Measurements from ENCODE around the gene FBXO47. TPM values are rescaled to one million over a fixed set of nuclear protein-coding genes. Genes with fewer than 3 reads are reported as not detected.
A peak's percentile ranks its signal among the peaks of the same experiment; 100 is the strongest.

FBXO47 gene
- total and polyA plus RNA-seq, 9 of the 15 experiments (the other 6 are each of a cell fraction or from before 2014, with no cell fraction given) = not detected

- DNase-seq (ENCODE audit: extremely low read depth in 1 of 4, low spot score in 3 of 4) = peak; percentile 29 to 77 (median 50)
- Histone ChIP-seq H3K9me3 (replicated peaks; ENCODE audit: control insufficient read depth, insufficient read depth, low read depth, low read length) (peaks cover 5% of the 10 kb centered on the region), H3K4me2 (ENCODE audit: insufficient read depth, low read length) (peak overlapping the region; percentile 75), H3K36me3 (ENCODE audit: control insufficient read depth, insufficient read depth, low read length) (no peaks in the 10 kb centered on the region), H3K9me1 (ENCODE audit: control insufficient read depth, insufficient read depth, low read length) (no peaks in the 10 kb centered on the region), H3K79me2 (ENCODE audit: control insufficient read depth, insufficient read depth, low read length) (no peaks in the 10 kb centered on the region), H3K27me3 (ENCODE audit: control insufficient read depth in 2 of 2, insufficient read depth in 2 of 2, low read length in 2 of 2) (no peaks in the 10 kb centered on the region), H3K9ac (ENCODE audit: insufficient read depth in 1 of 2, low read depth in 2 of 2, low read length in 2 of 2) (peak overlapping the region; percentile 53 to 83; a peak in 3 of 4 replicates), H3K4me1 (replicated peaks in 1 of 2; ENCODE audit: control insufficient read depth in 2 of 2, insufficient read depth in 2 of 2, low read length in 2 of 2) (peaks cover 27 to 36% of the 10 kb centered on the region in 2 experiments), H3K27ac (ENCODE audit: extremely low read depth, low read depth, low read length) (peak overlapping the region; percentile 63), H4K20me1 (replicated peaks; ENCODE audit: control insufficient read depth, insufficient read depth, low read length) (no peaks in the 10 kb centered on the region), H3K4me3 (no peak overlapping the region), H2AFZ (ENCODE audit: low read depth, low read length) (peak overlapping the region; percentile 75)
- intact Hi-C loops (cut with micrococcal nuclease) (no loop called here), in situ Hi-C loops (cut with MboI) (no loop called here)
- FAIRE-seq = peak; percentile 85
- peak; percentile 81 for ATAC-seq
- CTCF ChIA-PET (ENCODE audit: low intra/inter-chr PET ratio) = no interaction called here
- BruUV-seq (replicated peaks) = no TSS peak
- WGBS (ENCODE audit: insufficient coverage, low coverage, missing lambda C conversion rate) = under 1% methylated on average over 9 of the region's 9 CpGs
- POLR2A ChIA-PET = interaction anchor here (0.6 to 1.9 kb wide), 4 partner anchors 10 to 82 kb away, joined by 3 to 11 read pairs (median 4); no protein-coding TSS in a partner anchor
- TF ChIP-seq MIER1 (IDR thresholded peaks at IDR 0.05; ENCODE audit: low read depth) = no peak
- 0 out of 6 replicates have a peak, but pooled peaks of 1 of the 3 experiments have one; percentile 38 for TF ChIP-seq ZBTB11 (CRISPR knock-in tag; IDR thresholded peaks at IDR 0.05)
- TF ChIP-seq ZKSCAN8 (CRISPR knock-in tag; IDR thresholded peaks at IDR 0.05) = no peak
- no peak for TF ChIP-seq STAG1 (CRISPR knock-in tag; IDR thresholded peaks at IDR 0.05; ENCODE audit: borderline replicate concordance)
- TF ChIP-seq PRDM10 (IDR thresholded peaks at IDR 0.05; ENCODE audit: partially characterized antibody) = no peak
- TF ChIP-seq TAL1 (IDR thresholded peaks at IDR 0.05) = no peak
- no peak for TF ChIP-seq CREB5 (CRISPR knock-in tag; IDR thresholded peaks at IDR 0.05)
- TF ChIP-seq FOXJ2 (tag; IDR thresholded peaks at IDR 0.05) = no peak
- no peak for TF ChIP-seq ZNF277 (CRISPR knock-in tag; IDR thresholded peaks at IDR 0.05; ENCODE audit: borderline replicate concordance)
Measured at GRCh38 chr17:39001703-39002637, 34.8 kb upstream of the FBXO47 start.

All from K562 (cell line).